HepG2 (cell line): Measurements from ENCODE around the gene GBP2. TPM values are rescaled to one million over a fixed set of nuclear protein-coding genes. Genes with fewer than 3 reads are reported as not detected.

ENCODE experiments used
- ATAC-seq: fragments of 200-7000 bp; cut with Tn5 transposase; 3 replicates; pipeline ENCODE4 v1.9.1; 2020; ENCODE audit warnings: mild to moderate bottlenecking, moderate library complexity
- BruUV-seq: library from RNA; stranded (reverse); fragments of 400-500 nt; replicated peaks from 2 replicates; lab custom pipeline; 2021; lab: Mats Ljungman, UMichigan
- CTCF ChIA-PET: fragments of 300-600 bp; formaldehyde crosslinking; extraction: SDS; loops from one replicate; lab custom pipeline; 2021; ENCODE audit warnings: low total read pairs, inconsistent platforms, low intra/inter-chr PET ratio; lab: Yijun Ruan, JAX
- POLR2A ChIA-PET: fragments of 350-600 bp; sonication (Branson Sonifier 250); formaldehyde crosslinking; loops from one replicate; lab custom pipeline; 2020; ENCODE audit warnings: antibody characterized with exemption, inconsistent platforms; lab: Yijun Ruan, JAX
- DNase-seq: peaks from one replicate; pipeline ENCODE4 v3.0.0-alpha.2; 2015; ENCODE audit warnings: low spot score
- FAIRE-seq: peaks from 3 replicates; lab custom pipeline; 2011; peaks lifted over from hg19 to GRCh38; lab: Jason Lieb, UNC
- H2AFZ ChIP-seq: one replicate; pipeline ENCODE4 v1.6.1; 2011; ENCODE audit warnings: low read length, inconsistent platforms
- H3K27ac ChIP-seq: fragments of 300-600 bp; 3 replicates; pipeline ENCODE4 v1.8.0; 2011; ENCODE audit warnings: mixed run types, mild to moderate bottlenecking, mixed read lengths, low read length, inconsistent platforms; ENCODE audit not compliant: insufficient read depth; ENCODE audit errors: extremely low read length
- H3K27me3 ChIP-seq, 2 experiments: fragments of 200-600 bp in 1 of 2; 2 replicates in 1 of 2; 3 replicates in 1 of 2; pipeline versions ENCODE4 v1.6.0 to v1.8.0; 2011; ENCODE audit warnings: low read length in 2 of 2, mild to moderate bottlenecking in 2 of 2, moderate library complexity in 2 of 2, inconsistent platforms in 1 of 2; ENCODE audit not compliant: insufficient read depth in 2 of 2, control insufficient read depth in 1 of 2
- H3K36me3 ChIP-seq, 2 experiments: fragments of 200-600 bp in 1 of 2; replicated peaks in 1 of 2; 2 replicates in 1 of 2; 3 replicates in 1 of 2; pipeline versions ENCODE4 v1.5.1 to v1.8.0; 2011; ENCODE audit warnings: low read length in 2 of 2, inconsistent platforms in 1 of 2; ENCODE audit not compliant: insufficient read depth in 2 of 2, control insufficient read depth in 1 of 2
- H3K4me1 ChIP-seq: 2 replicates; pipeline ENCODE4 v1.5.1; 2012; ENCODE audit warnings: low read length, inconsistent platforms; ENCODE audit not compliant: insufficient read depth
- H3K4me2 ChIP-seq: 2 replicates; pipeline ENCODE4 v1.6.0; 2011; ENCODE audit warnings: low read depth, low read length, inconsistent platforms
- H3K4me3 ChIP-seq, 3 experiments: fragments of 200-600 bp in 1 of 3; sonication (generic), shearing (Covaris generic) in 1 of 3; replicated peaks in 1 of 3; 2 replicates each; pipeline ENCODE4 v1.5.1; 2011 to 2016; ENCODE audit warnings: low read length in 3 of 3, inconsistent platforms in 2 of 3, low read depth in 2 of 3, mild to moderate bottlenecking in 2 of 3, control low read depth in 1 of 3, mixed read lengths in 1 of 3; ENCODE audit not compliant: insufficient read depth in 1 of 3
- H3K79me2 ChIP-seq: one replicate; pipeline ENCODE4 v1.6.1; 2011; ENCODE audit warnings: low read length, inconsistent platforms; ENCODE audit not compliant: insufficient read depth
- H3K9ac ChIP-seq: 2 replicates; pipeline ENCODE4 v1.6.0; 2011; ENCODE audit warnings: mild to moderate bottlenecking, low read depth, low read length, inconsistent platforms; ENCODE audit not compliant: insufficient read depth
- H3K9me3 ChIP-seq: 2 replicates; pipeline ENCODE4 v1.5.1; 2012; ENCODE audit warnings: mild to moderate bottlenecking, low read length
- H4K20me1 ChIP-seq: 2 replicates; pipeline ENCODE4 v1.6.0; 2011; ENCODE audit warnings: inconsistent platforms, mild to moderate bottlenecking, low read length, moderate library complexity; ENCODE audit not compliant: insufficient read depth
- CEBPB ChIP-seq: IDR thresholded peaks from 2 replicates; pipeline ENCODE4 v1.6.1; 2011; ENCODE audit warnings: low read depth, low read length, improper control_type of control experiment, borderline replicate concordance
- CEBPG ChIP-seq: IDR thresholded peaks from 2 replicates; pipeline ENCODE4 v1.6.1; 2016
- ELF4 ChIP-seq: sonication (generic); formaldehyde crosslinking; IDR thresholded peaks from 2 replicates; pipeline ENCODE4 v1.5.0; 2020; ENCODE audit warnings: missing genetic modification reagents, mild to moderate bottlenecking, moderate library complexity, borderline replicate concordance
- FOSL1 ChIP-seq: sonication (generic); formaldehyde crosslinking; IDR thresholded peaks from 2 replicates; pipeline ENCODE4 v1.9.0; 2021; ENCODE audit warnings: missing genetic modification reagents, borderline replicate concordance
- FOSL2 ChIP-seq: sonication (generic); formaldehyde crosslinking; IDR thresholded peaks from 2 replicates; pipeline ENCODE4 v1.4.0; 2020; ENCODE audit warnings: missing genetic modification reagents
- FOXP1 ChIP-seq, 2 experiments: fragments of 450-650 bp in 1 of 2; IDR thresholded peaks; 2 replicates each; pipeline ENCODE4 v1.6.1; 2017 to 2018; ENCODE audit warnings: antibody characterized with exemption in 1 of 2
- GFI1 ChIP-seq: sonication (generic); formaldehyde crosslinking; IDR thresholded peaks from 2 replicates; pipeline ENCODE4 v1.5.0; 2020; ENCODE audit warnings: missing genetic modification reagents, mild to moderate bottlenecking, borderline replicate concordance
- JARID2 ChIP-seq: sonication (generic); formaldehyde crosslinking; IDR thresholded peaks from 2 replicates; pipeline ENCODE4 v1.8.1; 2023; ENCODE audit warnings: missing genetic modification reagents, inconsistent platforms; ENCODE audit not compliant: insufficient replicate concordance
- KAT8 ChIP-seq: IDR thresholded peaks from 2 replicates; pipeline ENCODE4 v1.6.1; 2016; ENCODE audit warnings: missing genetic modification reagents, missing compliant biosample characterization
- PRMT3 ChIP-seq: sonication (generic); formaldehyde crosslinking; IDR thresholded peaks from 2 replicates; pipeline ENCODE4 v1.8.1; 2022; ENCODE audit warnings: low read depth, mild to moderate bottlenecking, moderate library complexity, missing genetic modification reagents, borderline replicate concordance
- REL ChIP-seq: sonication (generic); formaldehyde crosslinking; conservative IDR thresholded peaks from 2 replicates; pipeline ENCODE4 v1.8.0; 2022; ENCODE audit warnings: mild to moderate bottlenecking, missing genetic modification reagents, moderate library complexity
- SAP130 ChIP-seq: IDR thresholded peaks from 2 replicates; pipeline ENCODE4 v1.6.1; 2016; ENCODE audit warnings: low read depth
- SP1 ChIP-seq, 2 experiments: fragments of 450-650 bp in 1 of 2; sonication (generic) in 1 of 2; formaldehyde crosslinking in 1 of 2; IDR thresholded peaks; 2 replicates each; pipeline versions ENCODE4 v1.4.0 to v1.6.1; 2016 to 2020; ENCODE audit warnings: missing genetic modification reagents in 1 of 2
- USF2 ChIP-seq, 2 experiments: sonication (generic) in 1 of 2; formaldehyde crosslinking in 1 of 2; IDR thresholded peaks; 2 replicates each; pipeline versions ENCODE4 v1.5.1 to v1.6.1; 2011 to 2020; ENCODE audit warnings: borderline replicate concordance in 1 of 2, low read depth in 1 of 2, low read length in 1 of 2, mild to moderate bottlenecking in 1 of 2, missing genetic modification reagents in 1 of 2, moderate library complexity in 1 of 2
- ZNF792 ChIP-seq: IDR thresholded peaks from 2 replicates; pipeline ENCODE4 v1.6.1; 2016
- ZNF891 ChIP-seq: sonication (generic); formaldehyde crosslinking; IDR thresholded peaks from 2 replicates; pipeline ENCODE4 v1.5.0; 2020; ENCODE audit warnings: mild to moderate bottlenecking, missing genetic modification reagents
- ZSCAN29 ChIP-seq: sonication (generic); formaldehyde crosslinking; conservative IDR thresholded peaks from 2 replicates; pipeline ENCODE4 v1.4.0; 2020; ENCODE audit warnings: mild to moderate bottlenecking, missing genetic modification reagents
- WGBS: methylation state at CpG from one replicate; pipeline ENCODE4 v1.1.6; 2017; ENCODE audit warnings: low lambda C conversion rate; 5-methylcytosine and 5-hydroxymethylcytosine counted together
- in situ Hi-C: cut with HindIII; loops from 2 replicates; pipeline ENCODE4 v1.10.0; 2017; ENCODE audit warnings: low pct_unique_long_range_greater_than_20kb; ENCODE audit not compliant: extremely low pct_ligation_motif_present
- intact Hi-C: fragments of 100-400 bp; cut with micrococcal nuclease; formaldehyde crosslinking; loops from one replicate; pipeline ENCODE4 v1.10.0; 2022; ENCODE audit not compliant: unreplicated experiment
- polyA plus RNA-seq, 8 experiments: library from polyadenylated mRNA; depleted of rRNA in 3 of 8; stranded (reverse) in 7 of 8; unstranded in 1 of 8; fragments of >200 nt; fragmentation: Illumina TruSeq in 4 of 8; extraction: Trizol in 4 of 8; gene quantifications; 2 replicates each; pipeline versions ENCODE4 v1.2.1 to v1.2.3, GENCODE V29; 2011 to 2016; ENCODE audit warnings: low read depth in 4 of 8, missing spikeins in 1 of 8, mixed read lengths in 1 of 8; ENCODE audit not compliant: insufficient read depth in 1 of 8
- total RNA-seq, 5 experiments: library from RNA; depleted of rRNA; stranded (reverse); fragments of >200 nt; fragmentation: Illumina TruSeq; extraction: Trizol; gene quantifications; 2 replicates each; pipeline ENCODE4 v1.2.3, GENCODE V29; 2016; ENCODE audit warnings: low read depth in 1 of 5

Gene GBP2
- total and polyA plus RNA-seq, 2 of the 13 experiments (the other 11 are each of a cell fraction or from before 2014, with no cell fraction given): 5.1 to 6.2 TPM

- TF ChIP-seq ZNF891 (CRISPR knock-in tag) (no peak), FOXP1 (IDR thresholded peaks at IDR 0.05) (no peak), FOXP1 (CRISPR knock-in tag; IDR thresholded peaks at IDR 0.05) (0 out of 2 replicates have a peak, but pooled peaks have one; percentile 31), KAT8 (CRISPR knock-in tag) (peak; percentile 35; the same call in 1 of the 2 replicates), SAP130 (CRISPR knock-in tag) (peak; percentile 69), CEBPB (0 out of 2 replicates have a peak, but pooled peaks have one; percentile 25), ZNF792 (CRISPR knock-in tag) (0 out of 2 replicates have a peak, but pooled peaks have one; percentile 17), USF2 (IDR thresholded peaks at IDR 0.05; ENCODE audit: low read depth, low read length) (no peak), USF2 (CRISPR knock-in tag; IDR thresholded peaks at IDR 0.05; ENCODE audit: borderline replicate concordance) (peak; percentile 39; the same call in 1 of the 2 replicates), FOSL1 (CRISPR knock-in tag) (peak; percentile 68; the same call in 1 of the 2 replicates), GFI1 (no peak), FOSL2 (peak; percentile 81), CEBPG (0 out of 2 replicates have a peak, but pooled peaks have one; percentile 20)
Measured at GRCh38 chr1:89125913-89126580, at the start of gene GBP2 (continued).

GRCh38 chr1:89174491-89174890 is 48.6 kb upstream of the GBP2 start:
- ChIA-PET CTCF (no interaction called here), POLR2A (no interaction called here)
- in situ Hi-C loops (no loop called here), intact Hi-C loops (no loop called here)
- Histone ChIP-seq H3K36me3 (no peaks in the 10 kb centered on the region), H2AFZ (no peak overlapping the region), H3K27me3 (no peaks in the 10 kb centered on the region; a peak in 2 of 5 replicates), H3K79me2 (no peaks in the 10 kb centered on the region), H3K4me1 (no peaks in the 10 kb centered on the region), H3K4me3 (no peak overlapping the region), H3K9ac (no peak overlapping the region), H4K20me1 (no peaks in the 10 kb centered on the region), H3K27ac (no peak overlapping the region), H3K4me2 (no peak overlapping the region), H3K9me3 (no peaks in the 10 kb centered on the region)
- FAIRE-seq (no peak), ATAC-seq (no peak), DNase-seq (no peak)
- 4% methylated on average over 3 of the region's 3 CpGs for WGBS
- BruUV-seq: no TSS peak
- TF ChIP-seq REL (no peak), JARID2 (no peak), PRMT3 (CRISPR knock-in tag) (no peak), ZSCAN29 (CRISPR knock-in tag) (no peak), SP1 (IDR thresholded peaks at IDR 0.05) (no peak), SP1 (CRISPR knock-in tag; IDR thresholded peaks at IDR 0.05) (no peak), ELF4 (no peak)
